Medulla oblongata (tissue), 1 donor: Measurements from ENCODE around the gene AIG1.

Experiments
- DNase-seq: peaks from one replicate; pipeline ENCODE4 v3.0.0-alpha.2; 2015; ENCODE audit errors: extremely low spot score

The AIG1 gene

GRCh38 chr6:143093290-143093689 is 32.6 kb downstream of the AIG1 start:
- no peak for DNase-seq

- DNase-seq = no peak
Observed at GRCh38 chr6:143096403-143096802, 35.7 kb downstream of the AIG1 start.

DNA sequence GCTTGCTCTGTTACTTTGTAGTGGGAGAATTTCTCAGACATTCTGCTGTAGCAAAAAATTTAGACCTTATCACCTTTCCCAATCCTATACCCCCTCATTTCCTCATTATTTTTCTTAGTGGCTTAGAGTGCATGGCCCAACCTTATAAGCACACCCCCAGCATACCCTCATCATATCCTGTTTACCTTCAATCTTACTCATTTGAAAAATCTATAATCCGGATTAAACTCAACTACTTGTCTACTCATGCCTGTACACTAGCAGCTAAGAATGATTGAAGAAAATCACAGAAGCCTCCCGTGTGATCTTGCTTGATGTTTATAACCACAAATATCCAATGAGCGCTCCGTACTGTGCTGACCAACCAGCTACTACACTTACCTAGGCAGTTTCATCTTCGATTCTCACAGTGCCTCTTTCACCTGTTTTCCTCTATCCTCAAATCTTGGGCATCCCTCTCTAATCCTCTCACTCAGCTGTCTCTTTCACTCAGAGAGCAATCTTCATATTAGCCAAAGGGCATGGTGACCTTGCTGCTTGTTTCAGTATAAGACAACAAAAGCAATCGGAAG is 36.6 kb downstream of the AIG1 start:
- DNase-seq = no peak

DNA sequence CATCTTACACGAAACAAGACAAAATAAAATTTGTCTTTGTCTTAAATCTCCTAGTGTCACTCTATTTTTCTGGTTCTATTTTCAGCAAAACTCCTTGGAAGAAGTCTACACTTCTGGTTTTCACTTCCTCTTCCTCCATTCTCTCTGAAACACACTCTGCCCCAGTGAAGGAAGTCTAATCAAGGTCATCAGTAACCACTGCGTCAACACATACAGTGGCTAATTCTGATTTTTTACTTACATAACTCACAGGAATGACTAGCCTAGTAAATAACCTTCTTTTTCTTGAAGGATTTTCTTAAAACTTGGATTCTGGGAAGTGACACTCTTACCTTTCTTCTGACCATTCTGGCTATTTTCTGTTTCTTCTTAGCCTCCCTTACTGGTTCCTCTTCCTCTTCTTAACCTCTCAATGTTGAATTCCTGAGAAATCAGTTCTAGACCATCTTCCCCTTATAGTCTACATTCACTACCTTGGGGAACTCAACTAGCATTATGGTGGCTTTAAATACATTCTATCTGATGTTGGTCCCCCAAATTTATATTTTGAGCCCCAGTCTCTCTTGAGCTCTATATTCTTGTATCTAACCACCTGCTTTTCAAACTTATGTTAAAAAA is 37.5 kb downstream of the AIG1 start:
- DNase-seq = peak; percentile 70

DNA sequence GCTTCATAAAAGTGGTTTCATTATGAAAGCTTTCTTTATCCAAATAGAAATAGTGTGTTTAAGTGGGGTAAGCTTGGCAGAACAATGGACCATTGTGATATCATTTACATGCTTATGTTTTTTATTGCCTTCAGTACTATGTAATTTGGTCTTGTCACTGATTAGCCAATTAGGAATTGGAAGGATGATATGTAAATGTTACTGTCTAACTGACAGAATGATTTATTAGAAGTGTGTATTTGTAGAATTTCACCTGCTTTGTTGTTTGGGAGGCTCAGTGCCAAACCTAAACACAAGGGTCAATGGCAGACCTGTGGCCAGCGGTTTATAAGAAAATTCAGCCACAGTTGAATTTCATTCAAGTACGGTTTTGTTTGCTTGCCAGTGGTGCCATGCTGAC is 39.0 kb downstream of the AIG1 start:
- DNase-seq = no peak

- DNase-seq = no peak
Observed at GRCh38 chr6:143100429-143100828, 39.7 kb downstream of the AIG1 start.

DNA sequence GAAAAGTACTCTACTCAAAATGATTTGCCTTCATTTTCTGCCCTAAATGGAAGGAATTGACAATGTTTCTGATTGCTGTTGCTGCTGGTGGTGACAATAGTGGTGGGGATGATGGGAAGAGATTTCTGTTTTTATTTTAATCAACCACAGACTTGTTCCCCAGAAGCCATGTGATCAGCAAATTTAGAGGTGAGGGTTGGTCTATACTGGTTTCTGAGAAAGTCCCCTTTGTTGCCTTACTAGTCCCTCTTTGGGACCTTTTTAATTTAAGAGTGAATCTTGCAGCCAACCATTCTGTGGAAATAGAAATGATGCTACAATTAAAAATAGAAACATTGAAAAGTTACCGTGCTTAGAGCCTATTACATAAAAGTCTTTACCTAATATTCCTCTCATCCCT is 43.2 kb downstream of the AIG1 start:
- DNase-seq = no peak

DNA sequence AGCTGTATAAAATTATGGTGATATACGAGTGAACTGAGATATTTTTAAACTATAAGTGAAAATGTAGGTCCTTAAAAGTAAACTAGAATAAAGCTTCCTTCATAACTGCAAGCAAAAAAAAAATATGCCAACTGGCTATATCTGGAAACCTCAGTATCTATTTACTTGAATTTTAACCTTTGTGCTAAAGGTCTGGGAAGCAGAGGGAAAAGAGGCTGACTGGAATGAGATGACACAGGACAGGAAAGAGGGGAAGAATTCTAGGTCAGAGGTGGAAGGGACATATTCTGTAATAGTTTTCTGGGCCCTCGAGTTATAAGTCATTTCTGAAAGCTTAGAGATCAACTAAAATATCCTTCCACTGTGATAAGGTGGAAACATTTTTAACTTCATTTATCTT is 46.8 kb downstream of the AIG1 start:
- DNase-seq = no peak

DNA sequence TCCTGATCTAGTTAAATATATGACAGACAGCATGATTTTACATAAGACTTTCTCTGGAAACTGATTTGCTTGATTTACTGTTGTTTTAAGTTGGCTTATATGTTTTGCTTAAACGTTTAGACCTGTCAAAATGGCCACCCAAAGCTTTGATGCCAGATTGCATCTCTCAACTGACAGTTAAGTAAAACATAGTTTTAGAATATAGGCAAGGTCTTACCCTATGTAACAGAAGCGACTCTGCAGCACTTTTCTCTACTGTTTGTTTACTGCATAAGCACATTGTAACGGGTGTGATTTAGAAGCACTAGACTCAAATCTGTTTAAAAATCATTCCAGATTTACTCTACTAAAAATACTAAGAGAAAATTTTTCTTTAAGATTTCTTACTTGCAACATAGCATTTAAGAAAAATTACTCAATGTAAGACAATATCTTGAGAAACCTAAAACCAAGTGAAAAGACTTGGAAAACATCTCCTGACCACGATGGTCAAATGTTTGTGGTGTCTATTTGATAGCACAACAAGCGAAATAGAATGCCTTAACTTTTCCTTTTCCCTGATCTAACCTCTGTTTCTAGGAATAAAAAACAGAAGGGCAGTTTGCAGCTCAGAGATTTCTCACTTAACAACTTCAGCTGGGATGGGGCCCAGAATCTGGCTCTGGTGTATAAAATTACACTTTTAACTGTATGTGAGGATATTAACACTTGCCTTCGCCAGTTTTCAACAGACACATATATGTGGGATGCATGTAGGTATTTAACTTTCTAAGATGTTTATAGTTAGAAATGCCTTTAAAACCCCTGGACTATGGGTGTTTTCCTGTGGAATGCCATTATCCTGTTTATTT is 47.4 kb downstream of the AIG1 start:
- DNase-seq = no peak

- no peak for DNase-seq
Observed at GRCh38 chr6:143109196-143109595, 48.5 kb downstream of the AIG1 start.

DNA sequence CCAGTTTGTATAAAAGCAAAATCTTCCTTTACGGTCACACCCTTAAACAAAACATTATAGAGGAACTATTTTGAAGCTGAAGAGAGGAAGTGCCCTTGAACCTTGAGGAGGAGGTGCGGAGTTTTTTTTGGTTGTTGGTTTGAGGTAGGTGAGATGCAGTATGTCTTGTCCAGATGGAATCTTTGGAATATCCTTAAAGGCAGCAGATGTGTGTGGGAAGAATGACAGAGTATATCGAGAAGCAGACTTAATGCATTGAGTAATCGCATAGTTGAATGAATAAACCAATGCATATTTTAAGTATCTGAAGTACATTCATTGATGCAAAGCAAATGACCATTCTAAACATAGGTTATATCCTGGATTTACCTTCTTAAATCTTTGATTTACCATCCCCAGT is 49.9 kb downstream of the AIG1 start:
- DNase-seq = no peak

- no peak for DNase-seq
Observed at GRCh38 chr6:143110996-143111395, 50.3 kb downstream of the AIG1 start.

DNA sequence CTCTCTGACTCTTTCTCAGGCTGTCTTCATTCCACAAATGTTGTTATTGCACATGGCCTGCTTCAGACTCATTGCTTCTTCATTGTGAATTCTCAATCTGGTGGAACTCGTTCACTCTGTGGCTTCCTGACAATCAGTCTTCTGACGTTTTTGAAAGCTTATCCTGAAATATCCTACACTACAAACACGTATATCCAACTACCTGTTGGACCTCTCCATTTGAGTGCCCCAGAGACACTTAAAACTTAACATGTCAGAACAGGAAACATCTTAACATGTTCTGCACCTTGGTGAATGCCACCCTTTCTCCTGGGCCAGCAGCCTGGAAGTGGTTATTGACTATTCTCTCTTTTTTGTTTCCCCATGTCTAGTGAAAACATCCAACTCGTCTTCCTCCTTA is 50.8 kb downstream of the AIG1 start:
- DNase-seq = no peak

DNA sequence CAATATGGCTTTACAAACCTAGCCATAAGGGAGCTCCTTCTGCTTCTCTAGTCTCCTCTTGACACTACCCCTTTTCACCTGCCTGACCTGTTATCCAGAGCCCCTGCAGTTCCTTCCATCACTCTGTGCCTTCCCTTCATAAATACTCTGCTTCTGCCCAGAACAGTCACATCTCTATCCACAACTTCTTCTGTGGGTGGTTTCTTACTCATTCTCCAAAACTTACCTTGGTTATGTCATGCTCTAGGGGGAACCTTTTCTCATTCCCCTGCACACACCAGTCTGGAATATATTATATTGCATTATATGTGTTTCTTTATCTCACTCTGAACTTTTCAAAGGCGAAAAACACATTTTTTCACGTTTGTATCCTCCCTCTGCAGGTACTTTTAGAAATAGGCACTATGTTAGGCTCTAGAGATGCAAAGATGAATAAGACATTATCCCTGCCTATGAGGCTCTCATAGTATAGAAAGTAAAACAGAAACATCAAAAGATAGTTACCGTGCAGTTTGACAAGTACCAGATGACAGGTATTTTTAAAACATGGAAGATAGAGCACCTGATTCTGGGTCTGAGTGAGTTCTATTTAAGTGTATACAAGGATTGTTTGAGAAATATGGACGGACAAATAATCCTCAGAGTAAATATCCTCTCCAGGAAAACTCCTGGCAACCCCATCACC is 51.5 kb downstream of the AIG1 start:
- DNase-seq = no peak

GRCh38 chr6:143112837-143113236 is 52.1 kb downstream of the AIG1 start:
- DNase-seq = no peak

GRCh38 chr6:143115728-143116127 is 55.0 kb downstream of the AIG1 start:
- no peak for DNase-seq

- no peak for DNase-seq
Observed at GRCh38 chr6:143117108-143117507, 56.4 kb downstream of the AIG1 start.

DNA sequence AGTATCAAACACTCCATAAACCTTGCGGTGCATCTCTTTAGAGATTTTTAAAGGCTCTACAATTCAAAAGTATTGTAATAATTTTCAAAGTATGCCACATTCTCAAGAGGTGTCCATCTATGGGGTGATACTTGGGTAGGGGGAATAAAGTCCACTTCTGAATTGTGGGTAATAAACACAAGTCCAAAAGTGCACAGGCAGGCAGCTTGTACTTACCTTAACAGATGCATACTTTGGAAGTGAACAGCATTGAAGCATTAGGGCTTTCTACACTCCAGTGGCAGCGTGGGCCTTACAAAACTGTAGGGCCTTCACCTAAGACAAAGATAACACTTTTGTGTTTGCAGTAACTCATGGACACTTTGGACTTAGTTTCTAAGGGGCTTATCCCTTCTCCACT is 58.6 kb downstream of the AIG1 start:
- no peak for DNase-seq

DNA sequence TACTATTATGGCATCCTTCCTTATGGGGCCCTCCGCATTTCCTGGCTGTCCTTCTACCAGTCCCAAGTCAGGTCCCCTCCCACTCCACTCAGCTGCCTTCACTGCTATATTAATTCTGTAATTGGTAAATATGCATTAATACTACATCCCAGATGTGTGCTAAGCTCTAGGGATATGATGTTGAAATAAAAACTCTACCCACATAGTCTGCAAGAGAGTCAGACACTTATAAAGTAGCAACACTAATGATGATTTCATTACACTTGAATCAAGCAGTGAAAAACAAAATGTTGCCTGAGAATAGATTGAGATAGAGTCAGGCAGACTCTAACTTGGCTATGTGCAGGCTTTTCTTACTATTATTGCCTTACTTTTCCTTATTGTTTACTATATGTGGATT is 62.4 kb downstream of the AIG1 start:
- no peak for DNase-seq

DNA sequence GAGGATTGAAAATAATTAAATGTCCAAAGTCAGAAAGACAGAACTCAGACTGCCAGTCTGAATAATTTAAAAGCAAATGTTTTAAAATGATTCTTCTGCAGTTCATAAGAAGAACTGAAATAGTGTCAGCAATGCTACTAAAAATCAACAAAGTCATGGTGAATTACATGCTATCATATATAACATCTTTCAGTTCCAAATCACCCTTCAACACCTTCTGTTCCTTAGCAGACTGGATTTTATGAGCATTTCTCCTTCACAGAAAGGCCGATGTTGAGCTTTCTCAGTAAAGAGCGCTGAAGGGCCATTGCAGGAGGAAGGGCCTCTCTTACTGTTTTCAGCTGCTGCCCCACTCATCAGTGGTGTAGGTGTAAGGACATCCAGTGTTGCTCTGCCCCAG is 63.3 kb downstream of the AIG1 start:
- DNase-seq = no peak

- no peak for DNase-seq
Observed at GRCh38 chr6:143125455-143125854, 64.8 kb downstream of the AIG1 start.

GRCh38 chr6:143125864-143126573 is 65.3 kb downstream of the AIG1 start:
- no peak for DNase-seq
